ENCODE results near the gene PURA.

PURA gene

GRCh38 chr5:140157032-140157781 is 43.3 kb downstream of the PURA start:
- in situ Hi-C loops (cut with HindIII; ENCODE audit: low sequenced_read_pairs) = no loop called here

- in situ Hi-C loops (cut with HindIII; ENCODE audit: low sequenced_read_pairs) = no loop called here
These were observed 45.4 kb downstream of the PURA start for GRCh38 chr5:140159014-140159927.

GRCh38 chr5:140162275-140162674 is 48.4 kb downstream of the PURA start:
- in situ Hi-C loops (cut with HindIII; ENCODE audit: low sequenced_read_pairs) = no loop called here

GRCh38 chr5:140162781-140163180 is 48.9 kb downstream of the PURA start:
- in situ Hi-C loops (cut with HindIII; ENCODE audit: low sequenced_read_pairs) = no loop called here

- in situ Hi-C loops (cut with HindIII; ENCODE audit: low sequenced_read_pairs) = no loop called here
These were observed 51.4 kb downstream of the PURA start for GRCh38 chr5:140165101-140165922.

- in situ Hi-C loops (cut with HindIII; ENCODE audit: low sequenced_read_pairs) = no loop called here
These were observed 52.0 kb downstream of the PURA start for GRCh38 chr5:140165923-140166270.

GRCh38 chr5:140166911-140167310 is 53.0 kb downstream of the PURA start:
- in situ Hi-C loops (cut with HindIII; ENCODE audit: low sequenced_read_pairs) = no loop called here

GRCh38 chr5:140168371-140168770 is 54.5 kb downstream of the PURA start:
- in situ Hi-C loops (cut with HindIII; ENCODE audit: low sequenced_read_pairs) = no loop called here

- in situ Hi-C loops (cut with HindIII; ENCODE audit: low sequenced_read_pairs) = no loop called here
These were observed 55.5 kb downstream of the PURA start for GRCh38 chr5:140169410-140169809.

- in situ Hi-C loops (cut with HindIII; ENCODE audit: low sequenced_read_pairs) = no loop called here
These were observed 58.6 kb downstream of the PURA start for GRCh38 chr5:140172483-140172882.

GRCh38 chr5:140174014-140174413 is 60.1 kb downstream of the PURA start:
- in situ Hi-C loops (cut with HindIII; ENCODE audit: low sequenced_read_pairs) = no loop called here

- in situ Hi-C loops (cut with HindIII; ENCODE audit: low sequenced_read_pairs) = no loop called here
These were observed 60.8 kb downstream of the PURA start, which contains the start of gene CYSTM1 for GRCh38 chr5:140174465-140175366. CYSTM1 (plus strand) TSS chr5:140175188; CDS start chr5:140194466, 19,278 bp downstream.
